GM21737 (cell line): ENCODE results near the gene NTN1.
"Not testable (repeated sequence)": the region's sequence is repeated elsewhere in the genome, so short reads cannot be mapped to it uniquely, and the experiment has no call there.

ENCODE experiments used
- ATAC-seq: cut with Tn5 transposase; IDR thresholded peaks from one replicate; pipeline ENCODE4 v1.9.1; 2021; ENCODE audit warnings: mild to moderate bottlenecking, moderate library complexity; ENCODE audit not compliant: unreplicated experiment

NTN1 gene

DNA sequence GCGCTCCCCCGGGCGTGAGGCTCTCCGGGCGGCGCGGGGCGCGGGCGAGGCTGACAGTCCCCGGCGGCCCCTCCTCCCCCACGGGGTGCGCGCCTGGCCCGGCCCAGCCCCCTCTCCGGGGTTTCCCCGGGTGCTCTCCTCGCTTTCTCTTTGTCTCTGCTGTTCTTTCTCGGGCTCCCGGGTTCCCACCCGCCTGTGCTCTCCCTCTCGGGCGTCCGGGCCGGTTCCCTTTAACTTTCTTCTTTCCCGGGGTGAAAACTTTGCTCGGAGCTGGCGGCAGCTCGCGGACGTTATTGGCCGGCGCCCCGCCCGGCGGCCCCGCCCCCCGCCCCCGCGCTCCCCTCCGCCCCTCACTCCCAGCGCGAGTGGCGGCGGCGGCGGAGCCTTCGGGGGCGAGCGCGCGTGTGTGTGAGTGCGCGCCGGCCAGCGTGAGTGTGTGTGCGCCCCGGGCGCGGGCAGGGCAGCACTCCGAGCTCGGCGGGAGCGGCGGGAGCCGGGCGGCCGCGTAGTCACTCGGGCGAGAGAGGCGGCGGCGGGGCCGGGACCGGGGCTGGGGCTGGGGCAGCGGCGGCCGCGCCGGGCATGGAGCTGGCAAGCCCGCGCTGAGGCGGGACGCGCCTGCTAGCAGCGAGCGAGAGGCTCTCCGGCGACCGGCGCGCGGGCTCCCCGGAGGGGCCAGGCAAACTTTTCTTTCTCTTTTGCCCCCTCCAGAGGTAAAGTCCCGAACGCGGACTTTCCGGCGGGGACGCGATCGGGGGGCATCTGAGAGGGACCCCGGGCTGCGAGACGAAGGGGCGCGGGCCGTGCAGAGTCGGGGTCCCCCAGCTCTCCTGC lies at the start of gene NTN1:
Gene NTN1 (plus strand): TSS at position 353 of the 834 bp plus-strand sequence. CDS start 864 bp downstream, outside the sequence.
- peak; percentile 52 for ATAC-seq

DNA sequence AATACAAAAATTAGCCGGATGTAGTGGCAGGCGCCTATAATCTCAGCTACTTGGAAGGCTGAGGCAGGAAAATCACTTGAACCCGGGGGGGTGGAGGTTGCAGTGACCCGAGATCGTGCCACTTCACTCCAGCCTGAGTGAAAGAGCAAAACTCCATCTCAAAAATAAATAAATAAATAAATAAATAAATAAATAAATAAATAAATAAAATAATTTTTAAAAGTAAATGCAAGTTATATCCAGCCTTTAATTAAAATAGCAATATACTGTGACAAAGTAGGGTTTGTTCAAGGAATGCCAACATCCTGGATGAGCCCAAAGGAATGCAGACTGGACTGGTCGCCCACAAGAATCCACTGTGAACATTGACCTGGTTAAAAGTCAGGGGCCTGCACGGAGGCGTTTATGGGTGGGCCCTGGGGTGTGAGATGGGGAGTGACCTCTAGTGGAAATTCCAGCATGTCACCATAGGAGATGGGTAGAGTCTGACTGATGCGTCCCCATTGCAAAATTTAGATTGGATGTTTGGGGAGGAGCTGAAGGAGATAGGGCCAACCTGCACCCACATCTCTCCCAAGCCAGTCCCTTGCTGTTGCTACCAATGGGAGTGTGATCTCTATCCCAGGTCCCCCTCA lies 46.1 kb upstream of the NTN1 start:
- ATAC-seq: no peak

DNA sequence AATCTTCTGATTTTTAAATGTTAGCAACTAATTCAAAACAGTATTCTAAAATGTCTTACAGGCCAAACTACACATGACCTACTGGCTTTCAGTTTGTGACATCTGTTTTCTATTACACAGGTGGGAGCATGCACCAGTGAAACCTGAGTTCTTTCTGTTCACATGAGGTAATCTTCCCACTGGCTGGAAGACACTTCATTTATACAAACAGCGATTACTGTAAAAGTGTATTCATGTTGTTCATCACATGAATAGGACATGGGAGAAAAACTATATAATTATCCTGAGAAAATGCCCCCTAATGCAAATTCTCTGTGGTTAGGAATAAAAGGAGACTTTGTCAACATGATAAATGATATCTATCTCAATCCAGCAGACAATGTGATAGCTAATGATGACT lies 44.7 kb upstream of the NTN1 start:
- no peak for ATAC-seq

DNA sequence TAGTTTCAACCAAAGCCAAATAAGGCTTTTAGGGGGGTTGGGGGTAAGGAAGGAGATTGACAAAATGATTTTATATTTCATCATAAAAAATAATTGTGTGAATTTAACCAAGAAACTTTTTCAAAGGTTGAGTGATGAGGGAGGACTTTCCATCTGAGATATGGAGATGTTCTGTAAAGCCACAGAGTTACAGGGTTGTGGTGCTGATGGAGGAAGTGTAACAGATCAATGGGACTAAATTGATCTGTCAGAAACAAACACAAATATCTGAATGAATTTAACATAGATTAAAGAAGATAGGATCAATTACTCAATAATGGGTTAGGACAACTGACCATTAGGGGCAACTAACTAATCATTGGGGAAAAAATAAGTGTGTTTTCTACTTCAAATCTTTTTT lies 41.6 kb upstream of the NTN1 start:
- no peak for ATAC-seq

DNA sequence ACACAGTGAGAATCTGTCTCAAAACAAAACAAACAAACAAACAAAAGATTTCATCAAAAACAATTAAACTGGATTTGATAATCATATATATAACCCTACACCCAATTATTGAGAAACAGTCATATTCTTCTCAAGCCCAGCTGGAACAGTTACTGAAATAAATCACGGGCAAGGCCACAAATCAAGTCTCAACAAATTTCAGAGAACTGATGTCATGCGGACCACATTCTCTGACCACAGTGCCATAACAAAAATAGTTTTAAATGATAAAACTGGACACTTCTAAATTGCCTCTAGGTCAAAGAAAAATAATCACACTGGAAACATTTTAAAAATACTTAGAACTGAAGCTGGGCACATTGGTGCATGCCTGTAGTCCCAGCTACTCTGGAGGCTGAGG lies 39.9 kb upstream of the NTN1 start:
- ATAC-seq: no peak

DNA sequence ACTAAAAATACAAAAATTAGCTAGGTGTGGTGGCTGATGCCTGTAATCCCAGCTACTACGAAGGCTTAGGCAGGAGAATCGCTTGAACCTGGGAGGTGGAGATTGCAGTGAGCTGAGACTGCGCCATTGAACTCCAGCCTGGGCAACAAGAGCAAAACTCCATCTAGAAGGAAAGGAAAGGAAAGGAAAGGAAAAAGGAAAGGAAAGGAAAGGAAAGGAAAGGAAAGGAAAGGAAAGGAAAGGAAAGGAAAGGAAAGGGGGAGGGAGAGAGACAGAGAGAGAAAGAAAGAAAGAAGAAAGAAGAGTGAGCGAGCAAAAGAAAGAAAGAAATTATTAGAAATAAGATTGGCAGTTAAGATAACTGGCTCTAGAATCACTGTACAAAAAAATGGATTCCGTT lies 37.1 kb upstream of the NTN1 start:
- not testable (repeated sequence) for ATAC-seq

DNA sequence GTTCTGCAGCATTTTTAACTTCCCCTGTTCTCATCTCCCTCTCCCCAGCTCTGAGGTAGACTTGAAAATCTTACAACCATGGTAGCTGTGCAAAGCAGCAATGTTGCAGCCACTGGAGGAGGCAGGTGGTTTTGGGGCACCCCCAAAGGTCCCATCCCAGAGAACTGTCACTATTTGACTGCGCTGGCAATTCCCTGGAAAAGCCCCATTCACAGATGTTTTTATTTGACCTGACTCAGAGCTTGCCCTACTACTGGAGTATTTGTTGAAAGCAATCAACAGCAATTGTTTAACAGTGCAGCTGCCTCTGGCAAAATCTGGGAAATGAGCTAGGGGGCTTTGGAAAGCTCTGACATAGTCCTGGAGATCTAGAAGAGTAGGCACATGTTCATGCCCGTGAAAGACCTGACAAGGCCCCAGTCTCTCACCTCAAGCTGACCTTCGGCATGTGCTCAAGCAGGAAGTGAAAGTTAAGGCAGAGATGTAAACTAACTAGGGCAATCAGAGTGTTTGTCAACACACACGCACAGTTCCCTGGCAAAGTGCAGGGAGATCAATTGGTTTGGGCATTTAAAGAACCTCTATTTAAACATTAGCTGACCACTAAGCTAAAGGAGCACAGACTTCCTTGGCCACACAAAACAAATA lies 36.1 kb upstream of the NTN1 start:
- ATAC-seq: no peak

DNA sequence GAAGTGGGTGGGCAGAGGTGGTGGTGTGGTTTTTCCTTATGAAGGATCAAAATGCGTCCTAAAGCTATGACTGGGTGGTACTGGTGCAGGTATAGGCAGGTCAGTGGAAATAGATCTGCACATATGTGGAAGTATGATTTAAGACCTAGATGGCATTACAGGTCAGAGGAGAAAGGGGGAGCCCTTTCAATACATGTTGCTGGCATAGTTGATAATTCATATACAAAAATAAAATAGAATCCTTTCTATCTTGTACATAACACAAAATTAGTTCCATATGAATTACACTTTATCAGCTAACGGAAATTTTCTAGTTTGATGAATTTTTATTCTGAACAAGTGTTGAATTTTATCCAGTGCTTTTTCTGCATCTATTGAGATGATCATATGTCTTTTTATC lies 35.0 kb upstream of the NTN1 start:
- ATAC-seq: no peak

DNA sequence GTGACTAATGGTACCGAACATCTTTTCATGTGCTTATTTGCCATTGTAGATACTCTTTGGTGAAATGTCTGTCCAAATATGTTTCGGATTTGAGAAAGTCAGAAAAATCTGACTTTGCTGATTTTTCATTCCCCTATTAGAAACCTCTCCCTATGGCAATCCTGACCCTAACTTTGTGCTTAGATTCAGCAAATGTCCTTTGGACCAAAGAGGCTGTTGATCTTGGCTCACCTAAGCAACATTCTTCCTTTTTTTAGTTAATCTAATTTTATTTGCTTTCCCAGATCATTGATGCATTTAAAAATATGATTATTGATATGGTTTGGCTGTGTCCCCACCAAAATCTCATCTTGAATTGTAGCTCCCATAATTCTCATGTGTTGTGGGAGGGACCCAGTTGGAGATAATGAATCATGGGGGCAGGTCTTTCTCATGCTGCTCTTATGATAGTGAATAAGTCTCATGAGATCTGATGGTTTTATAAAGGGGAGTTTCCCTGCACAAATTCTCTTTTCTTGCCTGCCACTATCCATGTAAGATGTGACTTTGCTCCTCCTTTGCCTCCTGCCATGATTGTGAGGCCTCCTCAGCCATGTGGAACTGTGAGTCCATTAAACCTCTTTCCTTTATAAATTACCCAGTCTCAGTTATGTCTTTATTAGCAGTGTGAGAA lies 32.9 kb upstream of the NTN1 start:
- ATAC-seq: not testable (repeated sequence)

DNA sequence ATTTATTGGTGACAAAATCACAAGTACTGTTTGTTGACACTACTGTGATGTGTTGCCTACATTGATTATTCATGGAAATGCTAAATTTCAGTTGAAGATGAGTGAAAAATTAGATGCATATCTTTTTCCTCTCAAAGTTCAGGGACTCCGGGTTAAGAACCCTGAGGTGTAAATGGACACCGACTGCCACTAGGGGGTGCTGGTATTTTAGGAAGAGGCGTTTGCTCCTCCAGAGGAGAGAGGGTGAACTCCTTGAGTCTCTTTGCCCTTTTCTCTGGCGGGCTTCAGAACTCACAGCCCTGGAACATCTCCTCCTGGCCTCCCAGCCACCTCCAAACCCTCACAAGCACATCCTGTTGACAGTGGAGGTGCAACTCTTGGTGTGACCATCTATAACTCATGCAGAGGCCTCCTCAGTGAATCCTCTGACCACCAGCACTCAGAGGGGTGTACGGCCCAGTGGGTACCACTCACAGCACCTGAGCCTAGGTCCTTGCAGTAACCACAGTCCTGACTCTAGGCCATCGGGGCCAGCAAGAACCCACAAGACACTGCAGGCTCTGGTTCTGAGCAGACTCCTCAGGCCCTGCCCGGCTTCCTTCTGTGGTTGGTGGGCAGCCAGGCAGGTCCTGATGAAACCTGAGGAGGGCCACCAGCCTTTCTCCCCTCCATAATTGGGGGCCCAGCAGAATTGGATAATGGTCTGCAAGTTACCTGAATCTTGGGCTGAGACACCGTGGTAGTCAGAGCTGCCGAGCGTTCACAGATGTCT lies 29.6 kb upstream of the NTN1 start:
- no peak for ATAC-seq

DNA sequence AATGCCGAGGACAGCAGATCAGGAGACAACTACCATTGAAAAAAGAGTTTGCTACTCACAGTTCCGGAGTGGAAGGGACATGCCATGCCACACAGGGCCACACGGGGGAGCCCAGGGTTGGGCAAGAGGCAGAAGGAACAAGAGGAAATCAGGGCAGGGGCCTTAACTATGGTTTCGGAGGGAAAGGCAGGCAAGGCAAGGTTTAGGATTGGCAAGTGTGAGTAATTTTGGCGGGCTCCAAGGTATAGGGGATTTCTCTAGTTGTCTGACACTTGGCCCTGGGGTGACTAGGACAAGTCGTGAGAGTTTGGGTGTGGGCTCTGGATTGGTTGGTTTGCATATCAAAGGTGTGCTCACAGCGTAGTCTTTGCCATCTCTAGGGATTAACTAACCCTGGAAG lies 27.0 kb upstream of the NTN1 start:
- ATAC-seq: no peak

DNA sequence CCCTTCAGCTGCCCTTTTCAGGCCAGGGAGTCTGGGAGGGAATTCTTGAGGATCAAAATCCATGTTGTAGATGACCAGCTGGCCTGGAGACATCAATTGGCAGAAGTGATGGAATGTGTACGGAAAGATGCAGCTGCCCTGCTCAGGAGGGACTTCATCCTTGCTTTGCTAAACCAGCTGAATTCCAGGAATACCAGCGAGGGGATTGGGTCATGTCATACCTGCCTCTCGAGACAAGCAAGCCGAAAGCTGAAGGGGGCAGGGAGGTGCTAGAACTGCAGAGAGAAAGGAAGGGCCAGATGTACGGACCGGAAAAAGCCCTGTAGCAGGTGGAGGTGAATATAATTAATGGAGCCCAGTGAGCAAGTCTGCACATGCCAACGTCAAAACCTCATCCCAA lies 25.6 kb upstream of the NTN1 start:
- no peak for ATAC-seq

DNA sequence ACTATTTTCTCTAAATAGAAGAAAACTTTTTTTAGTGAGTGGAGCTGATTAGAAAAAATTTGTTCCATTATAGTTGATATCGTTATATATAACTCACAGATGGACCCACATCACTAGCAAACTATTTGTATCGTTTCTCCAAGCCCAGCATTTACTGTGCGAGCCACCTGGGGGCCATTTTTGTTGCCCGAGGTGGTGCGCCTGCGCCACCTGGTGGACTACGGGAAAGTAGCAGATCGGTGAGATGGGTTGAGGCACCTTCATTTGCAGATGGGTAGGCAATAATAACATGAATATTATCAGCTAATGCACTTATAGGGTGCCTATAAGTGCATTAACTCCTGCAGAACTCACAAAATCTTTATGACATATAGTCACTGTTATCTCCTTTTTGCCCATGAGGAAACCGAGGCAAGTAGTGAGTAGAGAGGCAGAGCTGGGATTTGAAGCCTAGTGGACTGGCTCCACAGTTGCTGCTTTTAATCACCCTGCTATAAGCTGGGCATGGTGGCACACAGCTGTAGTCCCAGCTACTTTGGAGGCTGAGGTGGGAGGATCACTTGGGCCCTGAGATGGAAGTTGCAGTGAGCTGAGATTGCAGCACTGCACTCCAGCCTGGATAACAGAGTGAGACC lies 23.2 kb upstream of the NTN1 start:
- ATAC-seq: no peak

DNA sequence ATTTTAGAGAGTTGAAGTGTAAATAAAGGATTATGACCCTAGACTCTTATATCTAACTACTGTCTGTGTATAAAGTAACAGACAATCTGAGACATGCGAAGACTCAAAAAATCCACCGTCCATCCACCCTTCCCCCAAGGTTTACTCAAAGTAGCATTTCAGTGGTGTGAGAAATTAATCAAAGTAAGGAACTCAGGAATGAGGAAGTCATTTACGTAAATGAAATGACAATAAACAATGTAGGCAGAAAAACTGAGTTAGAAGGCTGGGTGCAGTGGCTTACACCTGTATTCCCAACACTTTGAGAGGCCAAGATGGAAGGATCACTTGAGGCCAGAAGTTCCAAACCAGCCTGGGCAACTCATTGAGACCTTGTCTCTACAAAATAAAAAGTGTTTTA lies 19.8 kb upstream of the NTN1 start:
- ATAC-seq: no peak

DNA sequence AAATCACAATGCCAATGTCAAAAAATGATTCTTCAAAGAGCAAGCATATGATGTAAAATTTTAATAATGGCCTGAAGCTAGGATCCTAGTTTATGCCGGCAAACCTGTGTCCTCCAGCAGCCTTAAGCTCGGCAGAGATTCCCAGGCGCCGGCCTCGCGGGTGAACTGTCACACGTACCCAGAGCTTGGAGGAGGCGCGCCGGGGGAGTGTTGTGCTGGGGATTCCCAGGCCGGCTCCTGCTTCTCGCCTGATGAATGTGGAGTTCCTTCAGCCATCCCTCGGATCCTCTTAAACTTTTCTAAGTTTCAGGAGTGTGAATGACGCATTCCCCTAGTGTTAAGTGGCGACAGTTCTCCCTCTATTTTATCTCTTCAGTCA lies 19.1 kb upstream of the NTN1 start:
- ATAC-seq: no peak

DNA sequence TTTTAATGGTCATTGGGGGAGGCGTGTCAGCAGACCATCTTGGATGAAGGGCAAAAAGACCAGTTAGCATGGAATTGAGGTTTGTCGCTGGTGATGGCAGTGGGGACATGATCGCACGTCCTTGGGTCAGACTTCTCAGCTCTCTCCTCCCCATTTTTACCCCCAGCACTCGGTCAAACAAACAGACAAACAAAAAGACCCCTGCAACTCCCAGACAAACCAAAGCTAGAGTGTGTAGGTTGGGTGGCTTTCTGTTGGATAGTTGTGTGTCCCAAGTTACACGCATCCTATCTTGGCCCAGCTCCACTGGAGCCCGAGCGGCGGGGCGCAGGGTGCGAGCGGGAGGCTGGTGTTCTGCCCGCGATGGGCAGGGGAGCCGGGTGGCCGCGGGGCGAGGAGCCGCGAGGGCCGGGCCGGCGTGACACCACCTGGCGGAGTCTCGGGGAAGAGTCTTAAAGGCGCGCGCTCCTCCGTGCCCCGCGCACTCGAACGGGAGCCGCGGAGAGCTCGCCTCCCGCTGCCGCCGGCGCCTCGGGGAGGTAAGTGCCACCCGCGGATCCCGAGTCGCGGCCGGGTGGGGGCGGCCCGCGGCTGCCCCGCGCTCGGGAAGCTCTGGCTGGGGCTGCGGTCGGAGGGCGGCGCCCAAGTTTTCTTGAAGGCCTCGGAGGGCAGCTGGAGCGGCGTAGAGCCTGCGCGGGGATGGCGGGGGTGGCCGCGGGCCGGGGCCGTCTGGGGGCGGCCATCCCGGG lies 18.5 kb upstream of the NTN1 start:
- no peak for ATAC-seq

DNA sequence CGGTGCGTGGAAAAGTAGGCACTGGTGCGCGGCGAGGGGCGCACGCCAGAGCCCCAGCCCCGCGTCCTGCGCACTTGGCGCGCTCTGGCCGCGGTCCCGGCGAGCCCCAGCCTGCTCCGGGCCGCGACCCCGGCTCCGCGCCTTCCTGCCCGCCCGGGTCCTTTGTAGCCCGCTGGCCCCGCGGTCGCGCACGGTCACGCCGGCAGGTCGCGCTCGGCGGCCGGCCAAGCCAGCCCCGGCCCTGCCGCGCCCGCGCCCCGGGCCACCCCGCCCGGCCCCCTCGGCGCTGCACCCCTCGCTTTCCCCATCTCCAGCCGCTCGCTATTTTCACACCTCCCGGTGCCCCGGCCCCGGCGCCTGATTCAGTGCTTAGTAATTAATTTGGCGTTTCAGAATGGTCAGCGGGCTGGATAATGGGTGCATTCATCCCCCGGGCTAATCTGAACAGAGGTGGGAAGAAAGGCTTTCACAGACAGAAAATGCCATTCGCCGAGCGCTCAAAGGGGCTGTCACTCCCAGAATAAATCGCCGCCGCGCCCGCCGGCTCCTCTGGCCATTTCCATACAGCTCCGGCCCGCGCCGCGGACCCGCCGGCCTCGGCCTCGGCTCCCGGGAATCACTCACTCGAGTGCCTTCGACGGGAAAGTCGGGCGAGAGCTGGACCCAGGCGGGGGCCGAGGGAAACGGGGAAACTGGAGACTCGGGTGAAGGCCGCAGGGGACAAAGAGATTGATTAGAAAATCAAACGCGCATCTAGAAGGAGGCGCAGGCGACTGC lies 17.8 kb upstream of the NTN1 start:
- no peak for ATAC-seq

DNA sequence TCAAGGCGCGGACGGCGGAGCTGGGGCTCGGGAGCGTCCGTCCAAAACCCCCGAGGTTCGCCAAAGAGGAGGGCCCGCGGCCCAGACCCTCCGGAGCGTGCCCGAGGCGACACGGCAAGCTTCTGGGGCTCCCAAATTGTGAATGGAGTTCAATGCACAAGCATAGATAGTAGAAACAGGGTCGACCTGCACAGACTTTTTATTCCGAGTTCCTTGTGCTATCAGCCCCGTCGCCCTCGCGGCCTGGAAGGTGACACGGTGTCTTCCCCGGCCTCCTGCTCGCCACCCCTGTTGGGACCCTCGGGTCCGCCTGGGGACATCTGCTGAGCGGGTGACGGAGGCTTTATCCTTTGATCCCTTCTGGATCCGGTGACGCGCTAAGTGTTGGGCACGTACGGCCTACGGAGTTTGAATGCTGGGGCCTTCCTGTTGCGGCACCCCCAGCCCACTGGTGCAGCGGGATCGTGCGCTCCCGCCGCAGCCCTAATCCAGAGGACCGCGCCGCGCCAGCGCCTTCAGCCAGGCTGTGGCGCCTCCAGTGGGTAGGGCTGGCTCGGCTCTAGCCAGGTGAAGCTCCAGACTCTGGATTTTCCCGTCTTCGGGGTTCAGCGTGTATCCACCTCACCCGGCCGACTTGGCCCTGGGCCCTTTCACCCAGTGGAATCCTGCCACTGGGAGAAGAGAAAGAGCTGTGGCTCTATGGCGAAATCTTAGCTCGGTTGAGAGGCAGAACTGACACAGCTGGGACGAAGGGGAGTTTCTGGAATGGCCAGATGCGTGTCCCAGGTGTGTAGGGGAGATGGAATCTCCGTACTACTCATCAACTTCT lies 17.0 kb upstream of the NTN1 start:
- ATAC-seq: no peak
